IMR-90 (cell line): ENCODE results near the gene MAGI2.

Source experiments
- CEBPB ChIP-seq: IDR thresholded peaks from 2 replicates; pipeline ENCODE4 v1.6.1; 2012; ENCODE audit warnings: low read depth, low read length, improper control_type of control experiment
- CHD1 ChIP-seq: IDR thresholded peaks from 2 replicates; pipeline ENCODE4 v1.6.1; 2012; ENCODE audit warnings: low read depth, low read length, improper control_type of control experiment
- CTCF ChIP-seq: conservative IDR thresholded peaks from 2 replicates; pipeline ENCODE4 v1.5.1; 2012; ENCODE audit warnings: mild to moderate bottlenecking, low read depth, low read length, improper control_type of control experiment
- MAFK ChIP-seq: IDR thresholded peaks from 2 replicates; pipeline ENCODE4 v1.6.1; 2012; ENCODE audit warnings: low read depth, low read length, improper control_type of control experiment
- MAZ ChIP-seq: IDR thresholded peaks from 2 replicates; pipeline ENCODE4 v1.6.1; 2012; ENCODE audit warnings: low read depth, mild to moderate bottlenecking, low read length, improper control_type of control experiment, moderate library complexity, borderline replicate concordance
- MXI1 ChIP-seq: IDR thresholded peaks from 2 replicates; pipeline ENCODE4 v1.6.1; 2012; ENCODE audit warnings: low read depth, mild to moderate bottlenecking, low read length, moderate library complexity, borderline replicate concordance
- POLR2A ChIP-seq: IDR thresholded peaks from 2 replicates; pipeline ENCODE4 v1.6.1; 2012; ENCODE audit warnings: mild to moderate bottlenecking, low read depth, low read length
- RAD21 ChIP-seq: IDR thresholded peaks from 2 replicates; pipeline ENCODE4 v1.6.1; 2012; ENCODE audit warnings: low read length, improper control_type of control experiment
- RCOR1 ChIP-seq: IDR thresholded peaks from 2 replicates; pipeline ENCODE4 v1.6.1; 2012; ENCODE audit warnings: mild to moderate bottlenecking, low read length, improper control_type of control experiment; ENCODE audit not compliant: insufficient replicate concordance
- SMC3 ChIP-seq: fragments of 150-350 bp; IDR thresholded peaks from 2 replicates; pipeline ENCODE4 v1.6.1; 2016; ENCODE audit warnings: low read depth, mild to moderate bottlenecking, antibody characterized with exemption, low read length, moderate library complexity
- TF ChIP-seq, protein P1 (sequence below): fragments of 150-350 bp; IDR thresholded peaks from 2 replicates; pipeline ENCODE4 v1.6.1; 2017; ENCODE audit warnings: mild to moderate bottlenecking, antibody characterized with exemption, low read length, low read depth

DNA sequence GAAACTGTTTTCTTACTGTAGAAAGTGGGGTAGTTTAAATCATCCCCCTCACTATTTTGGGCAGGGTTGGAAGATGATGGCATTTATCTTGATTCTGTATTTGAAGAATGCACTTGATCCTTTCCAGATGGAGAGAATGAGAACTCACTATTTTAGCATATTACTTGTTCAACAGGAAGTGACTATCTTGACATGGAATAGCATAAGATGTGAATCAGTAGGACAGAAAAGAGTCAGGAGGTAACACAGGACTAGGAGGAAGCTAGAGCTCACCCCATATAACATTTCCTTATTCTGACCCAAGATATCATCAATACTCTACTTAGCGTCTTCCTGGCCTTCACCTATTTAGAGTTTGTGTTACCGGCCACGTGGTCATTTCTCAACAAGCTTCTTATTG, 1254.7 kb downstream of the MAGI2 start:
- TF ChIP-seq CTCF (no peak), RAD21 (no peak), POLR2A (no peak), SMC3 (no peak), CEBPB (no peak), MXI1 (no peak), MAFK (no peak), CHD1 (no peak), RCOR1 (no peak), MAZ (no peak)
- TF ChIP-seq, protein P1, sequence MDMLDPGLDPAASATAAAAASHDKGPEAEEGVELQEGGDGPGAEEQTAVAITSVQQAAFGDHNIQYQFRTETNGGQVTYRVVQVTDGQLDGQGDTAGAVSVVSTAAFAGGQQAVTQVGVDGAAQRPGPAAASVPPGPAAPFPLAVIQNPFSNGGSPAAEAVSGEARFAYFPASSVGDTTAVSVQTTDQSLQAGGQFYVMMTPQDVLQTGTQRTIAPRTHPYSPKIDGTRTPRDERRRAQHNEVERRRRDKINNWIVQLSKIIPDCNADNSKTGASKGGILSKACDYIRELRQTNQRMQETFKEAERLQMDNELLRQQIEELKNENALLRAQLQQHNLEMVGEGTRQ = no peak
